Stimulated activated CD8-positive, alpha-beta memory T cell treated with anti-CD3 and anti-CD28 coated beads, Interleukin-7, amount 100 ng/mL, for 4 hours (primary cell): Measurements from ENCODE around the gene ZGRF1.
"Not testable (repeated sequence)": the region's sequence is repeated elsewhere in the genome, so short reads cannot be mapped to it uniquely, and the experiment has no call there.

Source experiments
- DNase-seq, 2 donors: peaks; one replicate each; pipeline ENCODE4 v3.0.0-alpha.2; 2020; ENCODE audit warnings: low read depth in 2 of 2

ZGRF1 gene

DNA sequence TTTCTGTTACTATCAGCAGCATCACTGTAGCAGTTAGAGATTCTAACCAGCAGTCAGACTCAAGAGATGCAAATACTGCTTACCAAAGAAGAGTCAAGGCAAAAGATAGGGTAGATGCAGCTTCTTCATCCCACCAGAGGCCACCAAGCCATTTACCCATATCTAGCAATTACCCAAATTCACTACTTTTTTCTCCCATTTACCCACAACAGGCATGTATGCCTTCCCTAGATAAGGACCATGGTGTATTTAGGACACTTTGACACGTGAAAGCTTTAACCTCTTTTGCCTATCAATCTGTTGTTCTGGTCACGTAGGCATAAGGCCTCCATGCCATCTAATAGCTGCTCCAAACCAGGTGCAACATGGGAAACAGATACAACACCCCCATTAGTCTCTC lies 5.8 kb upstream of the ZGRF1 start:
- no peak for DNase-seq

- DNase-seq: no peak
These were observed 800 bp upstream of the ZGRF1 start for GRCh38 chr4:112637552-112637866.

- no peak for DNase-seq
These were observed 3.1 kb downstream of the ZGRF1 start for GRCh38 chr4:112633477-112634235.

GRCh38 chr4:112626228-112626627 lies 10.5 kb downstream of the ZGRF1 start:
- no peak for DNase-seq

GRCh38 chr4:112616984-112617383 lies 19.7 kb downstream of the ZGRF1 start:
- no peak for DNase-seq

DNA sequence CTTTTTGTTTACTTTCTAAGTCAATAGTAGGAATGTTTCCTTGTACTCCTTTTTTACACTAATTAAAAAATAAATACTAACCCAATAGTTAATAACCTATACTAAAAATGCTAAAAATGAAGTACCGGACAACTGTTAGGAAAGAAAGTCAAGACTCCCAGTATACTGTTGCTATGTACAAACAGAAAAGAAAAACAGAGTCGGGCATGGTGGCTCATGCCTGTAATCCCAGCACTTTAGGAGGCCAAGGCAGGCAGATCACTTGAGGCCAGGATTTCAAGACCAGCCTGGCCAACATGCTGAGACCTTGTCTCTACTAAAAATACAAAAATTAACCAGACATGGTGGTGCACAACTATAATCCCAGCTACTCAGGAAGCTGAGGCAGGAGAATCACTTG lies 23.9 kb downstream of the ZGRF1 start:
- DNase-seq: not testable (repeated sequence)

DNA sequence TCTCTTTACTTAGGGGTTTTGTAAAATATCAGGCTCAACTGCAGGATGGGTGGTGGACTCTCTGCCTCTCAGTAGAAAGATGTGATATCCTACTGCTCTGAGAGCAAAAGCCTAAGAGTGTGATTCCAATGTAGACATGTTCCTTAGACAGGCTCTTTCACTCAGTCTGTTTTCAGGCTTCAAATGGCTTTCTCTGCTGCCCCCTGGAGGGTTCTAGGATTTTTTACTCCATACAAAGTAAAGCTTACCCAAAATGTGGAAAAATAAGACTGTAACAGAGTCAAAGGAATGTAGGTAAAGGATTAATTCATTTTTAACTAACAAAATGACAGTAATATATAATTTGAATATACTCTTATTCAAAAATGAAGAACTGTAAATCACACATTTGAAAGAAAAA lies 32.1 kb downstream of the ZGRF1 start:
- DNase-seq: no peak

DNA sequence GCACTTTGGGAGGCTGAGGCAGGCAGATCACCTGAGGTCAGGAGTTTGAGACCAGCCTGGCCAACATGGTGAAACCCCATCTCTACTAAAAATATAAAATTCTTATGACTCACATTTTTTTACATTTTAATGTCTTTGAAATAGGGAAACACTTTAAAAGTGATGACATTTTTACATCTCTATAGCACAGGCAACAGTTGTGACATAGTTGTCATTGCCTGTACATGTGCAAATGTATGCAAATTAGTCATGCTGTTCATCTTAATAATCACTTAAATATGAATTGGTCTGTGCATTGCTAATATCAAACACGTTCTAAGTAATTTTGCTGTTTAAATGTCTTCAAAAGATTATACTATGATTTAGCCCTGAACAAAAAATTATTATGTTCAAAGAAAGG lies 41.7 kb downstream of the ZGRF1 start:
- DNase-seq: no peak

GRCh38 chr4:112593438-112594133 lies 43.1 kb downstream of the ZGRF1 start:
- DNase-seq: no peak

- no peak for DNase-seq
These were observed 44.0 kb downstream of the ZGRF1 start for GRCh38 chr4:112592717-112593116.

DNA sequence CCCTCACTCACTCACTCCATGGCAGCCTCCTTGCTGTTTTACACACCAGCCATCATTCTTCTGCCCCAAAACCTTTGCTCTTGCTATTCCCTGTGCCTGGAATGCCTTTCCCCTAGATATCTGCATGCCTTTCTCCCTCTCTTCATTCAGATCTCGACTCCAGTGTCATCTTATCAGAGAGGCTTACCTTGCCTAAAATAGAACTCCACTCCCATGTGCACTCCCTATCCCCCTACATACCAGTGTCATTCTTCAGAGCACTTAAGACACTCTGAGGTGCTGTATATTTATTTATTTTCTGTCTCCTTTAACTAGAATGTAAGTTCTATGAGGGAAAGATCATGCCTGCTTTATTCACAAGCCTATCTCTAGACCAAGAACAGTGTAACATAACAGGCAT lies 45.1 kb downstream of the ZGRF1 start:
- DNase-seq: no peak

GRCh38 chr4:112589206-112589605 lies 47.5 kb downstream of the ZGRF1 start:
- DNase-seq: no peak

- DNase-seq: no peak
These were observed 50.6 kb downstream of the ZGRF1 start for GRCh38 chr4:112585977-112586736.

DNA sequence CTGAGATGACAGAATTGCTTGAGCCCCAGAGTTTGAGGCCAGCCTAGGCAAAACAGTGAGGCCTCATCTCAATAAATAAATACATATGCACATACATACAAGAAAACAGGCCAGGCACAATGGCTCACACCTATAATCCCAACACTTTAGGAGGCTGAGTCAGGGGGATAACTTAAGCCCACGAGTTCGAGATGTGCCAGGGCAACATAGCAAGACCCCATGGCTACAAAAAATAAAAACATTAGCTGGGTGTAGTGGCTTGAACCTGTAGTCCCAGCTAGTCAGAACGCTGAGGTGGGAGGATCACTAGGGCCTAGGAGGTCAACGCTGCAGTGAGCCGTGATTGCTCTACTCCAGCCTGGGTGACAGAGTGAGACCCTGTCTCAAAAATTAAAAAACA lies 69.2 kb downstream of the ZGRF1 start:
- DNase-seq: no peak

- no peak for DNase-seq
These were observed 71.9 kb downstream of the ZGRF1 start for GRCh38 chr4:112564706-112565270.

DNA sequence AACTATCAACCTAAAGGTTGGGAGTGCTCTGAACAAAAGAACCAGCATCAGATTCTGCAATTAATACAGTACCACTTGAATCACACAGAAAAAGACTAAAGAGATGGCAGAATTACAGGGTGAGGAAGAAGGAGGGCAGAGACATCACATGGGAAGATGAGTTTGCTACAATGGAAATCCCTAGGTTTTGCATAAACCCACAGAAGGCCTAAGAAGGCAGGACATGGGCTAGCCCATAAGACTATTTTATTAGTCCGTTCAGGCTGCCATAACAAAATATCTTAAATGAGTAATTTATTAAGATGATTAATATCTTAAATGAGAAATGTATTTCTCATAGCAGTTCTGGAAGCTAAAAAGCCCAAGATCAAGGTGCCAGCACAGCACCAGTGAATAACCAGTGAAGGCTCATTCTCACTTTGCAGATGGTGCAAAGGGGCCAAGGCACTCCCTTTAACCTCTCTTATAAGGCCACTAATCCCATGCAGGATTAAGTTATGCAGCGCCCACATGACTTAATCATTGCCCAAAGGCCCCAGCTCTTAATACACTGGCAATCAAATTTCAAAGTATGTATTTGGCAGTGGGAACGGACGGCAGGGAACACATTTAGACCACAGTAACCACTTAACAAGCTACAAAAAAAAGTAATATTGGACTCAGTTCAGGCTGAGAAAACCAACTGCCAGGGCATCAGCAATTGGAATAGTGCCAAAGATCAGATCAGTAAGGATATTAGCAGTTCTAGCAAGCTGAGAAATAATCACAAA lies 73.1 kb downstream of the ZGRF1 start:
- no peak for DNase-seq

- no peak for DNase-seq
These were observed 74.3 kb downstream of the ZGRF1 start for GRCh38 chr4:112562254-112562879.

DNA sequence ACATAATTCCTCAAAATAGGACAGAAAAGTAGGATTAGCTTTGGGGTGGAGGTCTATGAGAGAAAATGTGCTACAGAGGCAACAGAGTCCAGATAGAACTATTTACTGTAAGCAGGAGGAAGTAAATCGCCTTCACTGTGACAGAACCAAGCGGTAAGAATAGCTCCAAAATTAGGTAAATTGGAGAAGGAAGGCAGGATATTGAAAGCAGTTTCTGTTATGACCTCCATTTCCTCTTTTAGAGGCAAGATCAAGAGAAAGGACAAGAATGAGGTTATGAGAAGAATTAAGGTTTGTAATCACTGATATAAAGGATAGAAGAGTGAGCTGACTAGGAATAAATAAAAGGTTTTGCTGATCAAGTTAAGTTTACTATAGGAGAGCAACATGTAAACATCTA lies 76.6 kb downstream of the ZGRF1 start:
- DNase-seq: no peak

DNA sequence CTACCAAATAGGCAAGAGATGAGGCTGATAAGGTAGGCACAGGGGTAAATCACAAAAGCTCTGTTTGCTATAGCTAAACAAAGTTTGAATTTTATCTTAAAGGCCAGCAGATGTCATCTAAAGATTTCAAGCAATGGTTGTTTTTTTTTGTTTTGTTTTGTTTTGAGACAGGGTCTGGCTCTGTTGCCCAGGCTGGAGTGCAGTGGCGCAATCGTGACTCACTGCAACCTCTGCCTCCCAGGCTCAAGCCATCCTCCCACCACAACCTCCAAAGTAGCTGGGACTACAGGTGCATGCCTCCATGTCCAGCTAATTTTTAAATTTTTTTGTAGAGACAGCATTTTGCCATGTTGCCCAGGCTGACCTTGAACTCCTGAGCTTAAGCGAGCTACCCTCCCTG lies 77.7 kb downstream of the ZGRF1 start:
- DNase-seq: no peak

DNA sequence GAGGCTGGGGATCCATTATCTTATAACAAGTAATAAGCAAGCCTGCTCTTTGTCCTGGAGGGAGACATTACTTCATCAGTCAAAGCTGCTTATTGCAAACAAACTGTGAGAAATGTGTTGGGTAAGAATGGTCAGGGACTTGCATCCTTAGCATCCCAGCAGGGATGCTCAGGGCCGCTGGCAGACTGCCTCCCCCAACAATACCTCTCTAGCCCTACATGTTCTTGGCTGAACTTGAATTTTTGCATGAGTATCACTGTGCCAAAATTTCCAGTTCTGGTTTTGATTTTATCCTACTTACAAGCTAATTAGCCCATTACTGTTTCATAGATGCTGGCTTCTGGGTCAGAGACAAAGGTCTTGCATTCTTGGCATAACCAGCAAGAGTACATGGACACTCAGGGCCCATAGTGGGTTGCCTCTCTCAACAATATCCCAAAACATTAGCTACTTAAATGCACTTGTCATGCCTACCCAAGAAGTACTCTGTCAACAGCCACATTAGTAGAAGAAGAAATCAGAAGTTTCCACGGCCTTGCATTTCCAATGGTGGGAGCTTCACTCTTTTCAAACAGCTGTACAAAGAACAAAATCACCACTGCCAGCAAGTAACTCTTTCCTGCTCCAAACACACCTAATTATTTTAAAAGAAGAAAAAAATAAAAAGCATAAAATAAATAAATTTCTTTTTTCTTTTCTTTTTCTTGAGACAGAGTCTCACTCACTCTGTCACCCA lies 78.9 kb downstream of the ZGRF1 start:
- DNase-seq: no peak

DNA sequence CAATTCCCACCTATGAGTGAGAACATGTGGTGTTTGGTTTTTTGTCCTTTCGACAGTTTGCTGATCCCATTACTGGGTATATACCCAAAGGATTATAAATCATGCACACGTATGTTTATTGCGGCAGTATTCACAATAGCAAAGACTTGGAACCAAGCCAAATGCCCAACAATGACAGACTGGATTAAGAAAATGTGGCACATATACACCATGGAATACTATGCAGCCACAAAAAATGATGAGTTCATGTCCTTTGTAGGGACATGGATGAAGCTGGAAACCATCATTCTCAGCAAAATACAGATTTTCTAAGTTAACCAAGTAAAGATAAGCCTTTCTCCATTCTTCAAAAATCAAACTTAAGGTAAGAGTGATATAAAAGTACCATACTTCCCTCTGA lies 82.4 kb downstream of the ZGRF1 start:
- not testable (repeated sequence) for DNase-seq
